UCSD-AML1 (cell line): Measurements from ENCODE around the gene CABLES1.

Experiments used
- DNase-seq: peaks from one replicate; lab custom pipeline; 2025; ENCODE audit not compliant: unreplicated experiment; lab: John Stamatoyannopoulos, UW

Gene CABLES1

DNA sequence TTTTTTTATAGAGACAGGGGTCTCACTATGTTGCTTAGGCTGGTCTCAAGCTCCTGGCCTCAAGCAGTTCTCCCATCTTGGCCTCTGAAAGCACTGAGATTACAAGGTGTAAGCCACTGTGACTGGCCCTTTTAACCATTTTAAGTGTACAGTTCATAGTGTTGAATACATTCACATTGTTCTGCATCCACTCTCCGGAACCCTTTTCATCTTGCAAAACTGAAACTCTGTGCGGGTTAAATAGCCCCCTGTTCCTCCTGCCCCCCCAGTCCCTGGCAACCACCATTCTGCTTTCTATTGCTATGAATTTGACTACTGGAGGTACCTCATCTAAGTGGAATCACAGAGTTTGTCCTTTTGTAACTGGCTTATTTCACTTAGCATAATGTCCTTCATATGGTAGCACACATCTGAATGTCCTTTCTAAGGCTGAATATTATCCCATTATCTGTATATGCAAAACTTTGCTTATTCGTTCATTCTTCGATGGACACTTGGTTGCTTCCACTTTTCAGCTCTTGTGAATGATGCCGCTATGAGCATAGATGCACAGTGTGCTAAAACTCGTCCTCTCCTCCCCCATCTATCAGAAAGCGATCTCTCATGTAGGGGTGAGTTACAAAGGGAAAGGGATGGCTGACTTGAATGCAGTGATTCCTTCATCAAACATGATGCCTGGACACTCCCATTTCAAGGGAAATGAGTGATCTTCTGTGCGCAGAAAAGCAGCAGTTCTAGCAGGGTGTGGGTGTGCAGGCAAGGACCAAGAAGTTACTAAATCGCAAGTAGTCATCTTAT, 30.2 kb downstream of the CABLES1 start:
- no peak for DNase-seq

DNA sequence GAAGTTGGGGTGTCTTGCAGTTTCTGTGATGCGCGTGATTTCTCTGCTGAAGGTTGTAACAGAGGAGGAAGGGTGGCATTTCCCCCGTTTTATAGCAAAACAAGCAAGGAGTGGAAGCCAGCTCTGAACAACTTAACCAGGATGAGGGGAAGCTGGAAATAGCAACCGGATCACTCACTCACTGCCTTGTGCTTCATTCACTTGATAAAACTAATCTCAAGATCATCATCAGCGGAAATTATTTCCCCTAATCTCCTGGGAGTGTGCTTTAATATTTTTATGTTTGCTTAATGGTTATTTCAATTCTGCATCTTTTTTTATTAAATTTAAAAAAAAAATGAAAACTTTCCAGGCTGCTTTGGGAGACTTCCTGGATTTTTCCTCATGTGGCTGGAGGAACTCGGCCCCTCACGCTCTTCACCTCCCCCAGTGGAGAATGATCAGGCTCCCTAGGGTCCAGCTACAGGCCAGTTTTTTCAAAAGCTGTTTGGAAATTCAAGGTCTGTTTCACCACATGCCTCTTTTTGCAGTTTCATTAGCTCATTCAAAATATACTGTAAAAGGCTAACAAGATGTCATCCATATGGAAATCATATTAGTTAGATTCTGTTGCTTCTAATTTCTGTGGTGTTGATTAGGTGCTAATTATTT, 31.7 kb downstream of the CABLES1 start:
- DNase-seq, result no peak

DNA sequence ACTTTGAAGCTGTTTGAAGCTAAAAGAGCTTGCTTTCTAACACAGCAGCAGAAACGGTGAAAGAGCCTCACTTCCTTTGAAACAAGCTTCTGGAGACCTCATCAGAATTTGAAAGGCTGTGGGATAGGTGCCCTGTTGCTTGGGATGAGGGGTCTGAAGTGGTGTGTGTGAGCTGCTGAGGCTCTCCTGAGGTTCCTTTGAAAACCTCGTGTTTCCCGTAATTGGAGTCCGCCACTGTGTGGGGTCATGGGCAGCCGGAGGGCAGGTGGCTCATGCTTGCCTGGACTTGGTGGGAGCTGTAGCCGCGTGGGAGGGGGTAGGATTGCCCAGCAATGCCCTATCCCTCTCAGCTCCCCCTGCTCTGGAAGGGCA, 34.4 kb downstream of the CABLES1 start:
- no peak for DNase-seq

DNA sequence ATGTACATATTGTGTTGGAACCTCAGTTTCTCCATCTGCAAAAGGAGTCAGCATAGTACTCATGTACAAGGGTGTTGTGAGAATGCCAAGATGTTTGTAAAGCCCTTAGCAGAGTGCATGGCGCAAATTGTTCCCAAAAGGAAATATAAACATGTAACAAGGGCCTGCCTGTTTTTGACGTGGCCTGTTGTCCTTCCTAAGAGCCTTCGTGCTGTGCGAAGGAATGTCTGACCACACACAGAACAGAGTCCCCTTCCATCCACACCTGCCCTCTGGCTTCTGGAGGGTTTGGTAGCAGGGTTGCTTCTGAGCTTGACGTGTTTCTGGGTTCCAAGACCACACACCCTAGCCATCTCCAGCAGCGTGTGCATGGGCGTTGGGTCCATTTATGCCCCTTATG, 34.9 kb downstream of the CABLES1 start:
- no peak for DNase-seq

DNA sequence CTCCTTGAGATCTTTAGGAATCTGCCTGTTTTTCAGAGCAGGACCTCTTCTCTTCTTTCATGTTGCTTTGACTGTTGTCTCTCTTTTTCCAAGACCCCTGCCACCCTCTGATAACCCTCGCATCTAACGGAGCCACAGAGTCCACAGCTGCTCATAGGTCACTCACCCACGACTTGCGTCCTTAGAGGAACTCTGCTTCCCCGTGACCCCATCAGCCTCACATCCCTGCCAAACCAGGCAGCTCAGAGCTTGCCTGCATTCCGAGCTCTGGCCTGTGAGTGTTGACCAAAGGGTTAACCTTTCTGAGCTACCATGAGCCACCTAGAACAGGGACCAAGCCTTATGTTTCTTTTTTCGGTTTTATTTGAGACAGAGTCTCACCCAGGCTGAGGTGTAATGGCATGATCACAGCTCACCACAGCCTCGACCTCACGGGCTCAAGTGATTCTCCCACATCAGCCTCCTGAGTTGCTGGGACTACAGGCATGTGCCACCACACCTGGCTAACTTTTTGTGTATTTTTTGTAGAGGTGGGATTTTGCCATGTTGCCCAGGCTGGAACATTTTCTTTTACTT, 36.4 kb downstream of the CABLES1 start:
- DNase-seq, result no peak

DNA sequence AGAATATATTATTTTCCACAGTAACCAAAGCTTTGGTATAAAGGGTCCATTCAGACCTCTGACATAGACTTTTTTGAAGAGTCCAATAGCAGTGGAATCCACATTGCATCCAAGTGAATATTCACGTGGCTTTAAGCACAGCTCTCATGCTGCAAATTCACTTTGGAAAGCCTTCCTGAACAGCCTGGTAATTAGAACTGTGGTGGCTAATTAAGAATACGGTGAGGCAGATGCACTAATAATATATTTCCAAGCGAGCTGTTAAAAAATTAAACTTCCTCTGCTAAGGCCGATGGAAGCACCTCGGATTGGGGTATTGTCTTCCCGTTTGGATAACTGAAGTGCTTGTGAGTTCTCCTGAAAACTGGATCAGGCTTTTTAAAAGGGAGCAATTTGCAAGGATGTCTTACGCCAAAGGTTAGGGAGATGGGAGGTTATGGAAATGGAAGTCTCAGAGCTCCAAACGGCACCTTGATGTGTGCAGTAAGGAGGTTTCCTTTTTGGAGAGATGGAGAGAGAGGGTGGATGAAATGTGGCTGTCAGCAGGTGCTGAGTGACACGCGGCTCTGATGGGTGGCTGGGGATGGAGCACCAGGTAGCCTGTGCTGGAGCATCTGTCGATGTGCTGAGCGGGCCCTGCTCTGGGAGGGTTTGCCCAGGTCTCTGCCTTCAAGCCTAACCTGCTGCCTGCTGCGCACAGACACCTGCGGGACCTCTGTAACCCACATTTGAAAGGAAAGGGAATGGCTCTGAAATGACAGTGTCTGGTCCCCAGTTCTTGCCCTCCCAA, 37.5 kb downstream of the CABLES1 start:
- DNase-seq, result no peak

DNA sequence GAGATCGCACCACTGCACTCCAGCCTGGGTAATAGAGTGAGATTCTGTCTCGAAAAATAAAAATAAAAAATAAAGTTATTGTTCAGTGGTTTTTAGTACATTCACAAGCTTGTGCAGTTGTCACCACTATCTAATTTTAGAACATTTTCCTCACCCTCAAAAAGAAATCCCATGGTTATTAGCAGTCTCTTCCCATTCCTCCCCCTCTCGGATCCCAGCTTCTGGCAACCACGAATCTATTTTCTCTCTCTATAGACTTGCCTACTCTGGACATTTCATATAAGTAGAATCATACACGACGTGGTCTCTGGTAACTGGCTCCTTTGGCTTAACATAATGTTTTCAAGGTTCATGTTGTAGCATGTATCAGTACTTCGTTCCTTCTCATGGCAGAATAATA, 38.6 kb downstream of the CABLES1 start:
- DNase-seq, result no peak

DNA sequence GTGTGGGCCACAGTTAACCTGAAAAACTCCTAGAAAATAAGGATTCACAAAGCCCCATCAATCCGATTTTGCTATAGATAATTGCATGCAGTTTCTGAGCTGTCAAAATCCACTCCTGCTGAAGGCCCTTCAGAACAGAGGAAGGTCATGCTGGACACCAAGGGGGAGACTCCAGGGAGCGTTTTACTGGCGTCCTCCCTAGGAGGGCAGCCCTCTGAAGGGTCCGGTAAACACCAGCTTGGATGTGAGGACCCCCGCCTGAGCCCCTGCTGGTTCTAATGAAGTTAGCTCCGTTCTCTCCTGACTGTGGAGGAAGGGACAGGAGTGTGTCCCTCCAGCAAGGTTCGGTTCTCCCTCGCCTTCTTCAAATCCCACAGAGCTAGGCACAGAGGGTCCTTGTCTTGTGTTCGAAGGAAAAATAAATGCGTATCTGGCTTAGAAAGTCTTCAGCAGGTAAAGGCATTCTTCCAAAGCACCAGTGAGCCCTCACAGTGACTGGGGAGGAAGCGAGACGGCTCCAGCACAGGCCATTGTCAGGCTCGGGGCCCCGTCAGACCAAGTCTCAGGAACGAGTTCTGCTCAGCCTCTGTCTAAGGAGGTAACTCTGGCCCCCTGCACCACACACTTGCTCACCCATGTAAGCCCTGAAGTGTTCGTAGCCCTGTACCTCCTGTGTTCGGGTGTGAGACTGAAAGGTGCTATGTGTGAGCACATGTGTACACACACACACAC, 41.6 kb downstream of the CABLES1 start:
- DNase-seq, result no peak

DNA sequence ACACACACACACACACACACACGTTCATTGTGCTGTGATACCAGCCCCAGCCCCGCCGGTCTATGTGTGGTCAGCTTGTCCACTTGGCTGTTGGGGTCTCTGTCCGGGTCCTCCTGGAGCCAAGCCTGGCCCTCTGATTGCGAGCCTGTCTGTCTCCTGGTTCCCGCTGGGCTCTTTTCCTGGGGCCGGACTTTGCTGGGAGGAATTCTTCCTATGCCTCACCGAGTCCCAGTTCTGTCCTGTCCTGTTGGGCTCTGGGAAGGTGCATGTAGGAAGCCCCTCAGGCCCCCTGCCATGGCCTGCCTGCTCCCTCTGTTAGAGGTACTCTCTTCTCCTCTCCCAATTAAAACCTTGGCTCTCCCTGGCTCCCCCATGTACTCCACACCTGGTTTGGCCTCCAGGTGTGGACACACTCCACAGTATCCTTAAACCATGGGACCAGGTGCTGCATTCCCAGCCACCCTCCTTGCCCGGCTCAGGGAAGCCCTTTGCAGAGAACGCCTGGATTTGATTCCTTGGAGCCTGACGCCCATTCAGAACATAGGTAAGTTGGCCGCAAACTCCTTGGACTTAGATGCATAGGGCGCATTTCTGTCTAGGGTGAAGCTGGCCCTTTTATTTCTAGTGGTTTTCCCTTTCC, 42.3 kb downstream of the CABLES1 start:
- no peak for DNase-seq

DNA sequence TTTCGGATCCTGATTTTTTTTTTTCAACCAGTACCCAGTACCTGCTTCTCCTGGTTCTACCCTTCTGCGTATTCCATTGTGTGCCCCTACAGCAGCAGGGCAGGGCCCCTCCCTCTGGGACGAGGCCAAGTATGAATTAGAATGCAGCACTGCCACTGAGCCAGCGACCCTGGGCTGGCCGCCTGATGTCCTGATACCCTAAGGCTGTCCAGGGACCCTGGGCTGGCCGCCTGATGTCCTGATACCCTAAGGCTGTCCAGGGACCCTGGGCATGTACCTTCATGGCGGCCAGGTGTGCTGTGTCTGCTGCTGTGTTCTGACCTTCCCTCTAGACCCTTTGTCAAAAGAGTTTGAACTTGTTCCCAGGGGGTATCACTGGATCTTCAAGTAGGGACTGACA, 42.9 kb downstream of the CABLES1 start:
- DNase-seq, result no peak

DNA sequence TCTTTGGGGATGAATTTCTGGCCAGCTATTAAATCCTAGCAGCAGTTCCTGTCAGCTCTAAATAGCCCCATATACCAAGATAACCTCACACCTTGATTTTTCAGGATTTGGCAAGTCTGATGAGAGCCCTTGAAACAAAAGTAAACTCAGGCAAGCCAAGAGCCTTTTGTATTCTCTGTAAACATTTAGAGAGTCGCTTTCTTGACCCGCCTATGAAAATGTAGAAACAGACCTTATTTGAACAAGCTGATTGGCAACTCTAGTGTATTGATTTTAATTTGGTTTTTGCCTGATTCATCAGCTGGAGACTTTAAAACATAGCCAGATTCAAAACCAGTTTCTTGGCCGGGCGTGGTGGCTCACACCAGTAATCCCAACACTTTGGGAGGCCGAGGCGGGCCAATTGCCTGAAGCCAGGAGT, 43.4 kb downstream of the CABLES1 start:
- DNase-seq, result no peak

DNA sequence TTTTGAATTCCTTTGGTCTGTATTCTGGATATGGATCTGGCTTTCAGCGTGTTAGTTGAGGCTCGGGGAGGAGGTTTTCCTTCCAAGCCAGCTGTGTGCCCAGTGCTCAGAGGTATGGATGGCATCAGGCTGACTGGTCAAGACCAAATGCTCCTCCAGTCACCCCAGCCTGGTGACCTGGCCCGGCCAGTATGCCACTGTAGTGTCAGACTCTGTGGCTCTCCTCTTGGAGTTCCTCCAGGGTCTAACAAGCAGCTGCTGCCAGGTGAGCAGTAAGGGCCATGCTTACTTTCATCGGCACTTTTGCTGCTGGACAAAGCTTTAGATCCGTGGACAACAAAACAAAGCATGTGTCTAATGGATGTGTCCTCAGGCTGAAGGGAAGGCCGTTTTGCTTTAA, 44.1 kb downstream of the CABLES1 start:
- DNase-seq, result no peak

DNA sequence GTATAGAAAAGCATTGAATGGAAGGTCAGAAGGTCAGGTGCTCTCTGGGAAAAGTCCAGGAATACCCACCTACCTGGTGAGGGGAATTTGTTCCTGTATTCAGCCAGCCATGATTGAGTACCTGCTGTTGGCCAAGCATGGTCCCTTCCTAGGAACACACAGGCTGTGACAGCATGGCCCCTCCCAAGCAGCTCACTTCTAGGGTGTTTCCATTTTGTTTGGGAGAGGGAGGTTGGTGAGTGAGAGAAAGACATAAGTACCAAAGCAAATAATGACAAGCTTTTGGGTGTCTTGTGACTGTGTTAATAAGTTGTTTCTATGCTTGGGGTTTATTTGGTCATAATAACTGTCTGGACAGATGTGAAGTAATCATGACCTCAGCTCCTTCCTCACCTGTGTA, 46.3 kb downstream of the CABLES1 start:
- DNase-seq, result no peak

DNA sequence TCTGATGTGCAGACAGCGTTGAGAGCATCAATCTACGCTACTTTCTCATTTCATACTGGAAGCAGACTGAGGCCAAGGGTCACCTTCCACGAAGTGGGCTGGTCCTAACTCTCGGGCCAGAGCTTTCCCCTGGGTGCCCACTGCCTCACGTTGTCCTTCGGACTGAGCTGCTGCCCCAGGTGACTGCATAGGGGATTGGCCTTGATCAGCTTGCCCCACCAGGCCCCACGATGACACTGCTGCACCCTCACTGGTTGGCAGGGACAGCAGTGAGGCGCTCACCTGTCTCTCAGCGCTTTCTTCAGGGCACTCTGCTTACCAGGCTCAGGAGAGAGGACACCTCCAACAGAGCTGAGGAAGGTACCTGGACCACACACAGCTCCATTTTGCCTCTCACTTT, 47.3 kb downstream of the CABLES1 start:
- no peak for DNase-seq

DNA sequence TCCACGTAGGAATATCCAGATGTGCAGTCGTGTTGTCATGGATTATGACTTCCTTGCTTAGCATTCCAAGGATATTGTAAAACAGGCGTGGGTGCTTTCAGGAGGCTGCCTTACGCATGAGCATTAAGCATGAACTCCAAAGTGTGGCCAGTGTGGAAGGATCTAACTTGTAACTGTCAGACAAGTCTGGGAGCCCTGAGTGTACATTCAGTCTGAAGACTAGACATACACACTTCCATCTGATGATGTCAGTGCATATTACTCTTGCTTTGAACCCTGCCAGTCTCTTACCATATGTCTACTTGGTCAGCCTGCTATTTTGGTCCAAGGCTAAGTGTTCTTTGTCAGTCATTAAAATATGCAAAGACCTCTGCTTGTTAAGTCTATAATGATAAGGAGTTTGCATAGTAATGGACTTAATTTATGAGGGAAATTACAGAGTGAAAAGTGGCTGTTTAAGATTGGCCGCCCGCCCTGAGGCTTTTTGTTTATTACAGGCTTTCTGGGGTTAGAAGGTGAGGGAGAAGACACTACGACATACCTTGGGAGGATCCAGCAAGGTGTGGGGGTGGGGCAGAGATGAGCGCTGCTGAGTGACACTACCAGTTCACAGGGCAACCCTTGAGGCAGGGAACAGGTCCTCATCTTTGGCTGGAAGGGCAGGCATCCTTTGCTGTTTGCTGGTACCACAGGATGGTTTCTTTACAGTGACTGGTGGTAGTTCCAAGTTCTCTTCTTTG, 48.3 kb downstream of the CABLES1 start:
- no peak for DNase-seq

DNA sequence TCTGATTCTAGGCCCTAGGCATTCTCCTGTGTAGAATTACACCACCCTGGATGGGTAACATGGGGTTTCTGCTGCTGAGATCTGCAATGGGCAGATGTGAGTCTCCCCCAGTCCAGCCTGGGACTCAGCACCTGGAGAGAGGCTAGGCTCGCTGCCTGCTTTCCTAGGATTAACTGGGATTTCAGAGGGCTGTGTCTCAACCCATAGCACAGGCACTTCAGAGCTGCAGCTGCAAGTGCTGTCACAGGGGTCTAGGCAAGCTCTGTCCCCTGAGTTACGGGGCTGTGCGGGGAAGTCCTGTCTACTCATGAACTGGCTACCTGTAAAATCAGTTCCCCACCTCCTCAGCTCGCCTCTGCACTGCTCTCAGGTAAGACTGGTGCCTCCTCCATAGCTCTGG, 51.5 kb downstream of the CABLES1 start:
- no peak for DNase-seq

DNA sequence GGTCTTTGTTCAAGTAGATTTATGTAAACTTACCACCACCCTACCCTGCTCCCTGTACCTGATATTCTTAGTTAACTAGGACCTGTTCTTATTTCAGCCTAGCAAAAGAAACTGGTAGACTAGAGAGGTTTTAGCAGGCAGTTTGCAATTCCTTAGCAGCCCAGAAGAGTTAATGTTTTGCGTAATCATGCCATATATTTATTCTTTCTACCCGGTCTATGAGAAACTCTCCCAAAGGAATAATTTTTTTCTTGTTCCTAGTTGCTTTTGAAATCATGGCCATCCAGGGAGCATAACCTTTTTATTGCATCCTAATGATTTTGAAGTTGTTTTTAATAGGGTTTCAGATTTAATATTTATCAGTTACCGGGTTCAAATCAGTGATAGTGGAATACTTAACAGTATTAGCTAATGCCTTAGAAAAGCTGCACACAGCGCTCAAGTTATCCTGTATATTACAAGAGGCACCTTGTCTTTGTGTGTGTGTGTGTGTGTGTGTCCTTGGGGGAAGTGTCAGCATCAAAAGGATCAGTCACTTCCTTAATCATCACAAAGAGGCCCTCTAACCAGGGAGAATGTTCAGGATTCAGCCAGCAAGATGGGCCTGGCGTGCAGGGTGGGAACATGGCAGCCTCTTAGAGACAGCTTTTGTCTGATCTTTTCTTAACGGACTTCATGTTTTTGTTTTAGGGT, 52.9 kb downstream of the CABLES1 start:
- DNase-seq, result no peak

DNA sequence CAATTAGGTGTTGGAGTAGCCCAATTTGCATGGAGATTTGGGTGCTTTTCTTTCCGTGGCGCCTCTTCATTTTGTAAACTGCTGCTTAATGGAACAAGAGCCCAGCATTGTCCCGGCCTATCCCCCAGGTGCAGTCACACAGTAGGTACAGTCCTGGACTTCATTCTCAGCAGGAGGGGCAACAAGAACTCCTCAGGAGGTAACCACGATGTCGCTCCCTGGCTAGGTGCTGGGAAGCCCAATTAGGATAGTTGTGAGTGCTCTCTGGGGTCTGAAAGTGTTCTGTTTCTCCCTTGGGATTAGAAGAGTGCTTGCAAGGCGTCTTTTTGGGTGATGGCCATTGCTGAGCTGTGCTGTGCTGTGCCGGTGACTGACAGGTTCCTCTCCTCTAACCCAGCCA, 53.8 kb downstream of the CABLES1 start:
- DNase-seq, result no peak
